GM06990 (cell line): ENCODE data around the gene INTS14.
A peak's percentile ranks its signal among the peaks of the same experiment; 100 is the strongest.

Experiments
- DNase-seq: peaks from one replicate; pipeline ENCODE4 v3.0.0-alpha.2; 2011; ENCODE audit not compliant: insufficient read length; ENCODE audit errors: extremely low read depth
- H3K27me3 ChIP-seq: replicated peaks from 2 replicates; pipeline ENCODE4 v1.6.0; 2011; ENCODE audit warnings: low read length; ENCODE audit not compliant: control insufficient read depth, insufficient read depth
- H3K36me3 ChIP-seq: 2 replicates; pipeline ENCODE4 v1.5.1; 2011; ENCODE audit warnings: low read length; ENCODE audit not compliant: control insufficient read depth, insufficient read depth
- H3K4me3 ChIP-seq: replicated peaks from 2 replicates; pipeline ENCODE4 v1.5.1; 2011; ENCODE audit warnings: low read depth, mild to moderate bottlenecking, control low read depth, low read length
- CTCF ChIP-seq: IDR thresholded peaks from 2 replicates; pipeline ENCODE4 v1.5.1; 2011; ENCODE audit warnings: low read length, control low read depth, mild to moderate bottlenecking, inconsistent platforms; ENCODE audit not compliant: insufficient read depth, poor library complexity, severe bottlenecking

INTS14 gene

GRCh38 chr15:65535192-65535591 is 75.7 kb downstream of the INTS14 start:
- H3K36me3 ChIP-seq, result no peaks in the 10 kb centered on the region; the same call in 1 of the 2 replicates
- H3K4me3 ChIP-seq, result no peak overlapping the region
- no peak for TF ChIP-seq CTCF
- DNase-seq, result no peak
- no peaks in the 10 kb centered on the region for H3K27me3 ChIP-seq

- no peak for DNase-seq
- TF ChIP-seq CTCF, result no peak
- Histone ChIP-seq H3K4me3 (no peak overlapping the region), H3K27me3 (no peaks in the 10 kb centered on the region), H3K36me3 (no peaks in the 10 kb centered on the region; the same call in 1 of the 2 replicates)
Measured at GRCh38 chr15:65533057-65533756, 77.7 kb downstream of the INTS14 start.

- no peak for DNase-seq
Measured at GRCh38 chr15:65532738-65533051, 78.2 kb downstream of the INTS14 start.

GRCh38 chr15:65530318-65531111 is 80.4 kb downstream of the INTS14 start, which contains the start of gene HACD3:
TSS of gene HACD3 (plus strand) at chr15:65530463. CDS start at chr15:65530632, 169 bp downstream.
- peak; percentile 92 for DNase-seq
- peak within 1 kb of the TSS; percentile 94 for H3K4me3 ChIP-seq

More at GRCh38 chr15:65532738-65533051, 78.2 kb downstream of the INTS14 start:
- H3K4me3 ChIP-seq, result no peak overlapping the region
- no peaks in the 10 kb centered on the region for H3K27me3 ChIP-seq
- TF ChIP-seq CTCF, result no peak
- H3K36me3 ChIP-seq, result no peaks in the 10 kb centered on the region; the same call in 1 of the 2 replicates

GRCh38 chr15:65529762-65530317 is 81.1 kb downstream of the INTS14 start:
- no peaks in the 10 kb centered on the region for H3K27me3 ChIP-seq
- no peak for TF ChIP-seq CTCF
- H3K36me3 ChIP-seq, result no peaks in the 10 kb centered on the region
- DNase-seq, result no peak
- peak overlapping the region; percentile 94 for H3K4me3 ChIP-seq

More at GRCh38 chr15:65530318-65531111, 80.4 kb downstream of the INTS14 start, which contains the start of gene HACD3:
- no peak for TF ChIP-seq CTCF
- H3K27me3 ChIP-seq, result no peaks in the 10 kb centered on the region
- no peaks in the 10 kb centered on the region for H3K36me3 ChIP-seq
